ENCODE results near the gene SCD5.

The SCD5 gene

GRCh38 chr4:82691431-82691830, 107.2 kb downstream of the SCD5 start:
- DNase-seq (ENCODE audit: low read depth): no peak

- DNase-seq (ENCODE audit: low read depth): no peak
Measured at GRCh38 chr4:82688091-82688795, 110.4 kb downstream of the SCD5 start.

- DNase-seq (ENCODE audit: low read depth): no peak
Measured at GRCh38 chr4:82687531-82687930, 111.1 kb downstream of the SCD5 start.

DNA sequence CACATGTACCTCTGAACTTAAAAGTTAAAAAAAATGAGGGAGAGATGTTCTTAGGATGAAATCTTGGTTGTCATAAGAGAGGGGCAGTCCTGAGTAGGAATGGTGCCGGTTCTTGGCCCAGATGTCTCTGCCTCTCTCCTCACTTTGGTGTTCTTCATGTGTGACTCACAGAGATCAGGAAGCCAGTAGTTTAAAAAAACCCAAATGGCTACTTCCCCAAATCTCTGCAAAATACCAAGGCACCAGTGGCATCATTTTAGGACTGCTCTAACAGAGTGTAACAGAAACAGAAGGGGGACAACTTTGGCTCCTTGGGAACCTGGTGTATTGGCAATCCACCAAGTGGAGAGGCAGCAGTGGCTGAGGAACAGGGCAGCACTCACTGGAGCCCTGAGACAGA, 116.8 kb downstream of the SCD5 start:
- no peak for DNase-seq (ENCODE audit: low read depth)

DNA sequence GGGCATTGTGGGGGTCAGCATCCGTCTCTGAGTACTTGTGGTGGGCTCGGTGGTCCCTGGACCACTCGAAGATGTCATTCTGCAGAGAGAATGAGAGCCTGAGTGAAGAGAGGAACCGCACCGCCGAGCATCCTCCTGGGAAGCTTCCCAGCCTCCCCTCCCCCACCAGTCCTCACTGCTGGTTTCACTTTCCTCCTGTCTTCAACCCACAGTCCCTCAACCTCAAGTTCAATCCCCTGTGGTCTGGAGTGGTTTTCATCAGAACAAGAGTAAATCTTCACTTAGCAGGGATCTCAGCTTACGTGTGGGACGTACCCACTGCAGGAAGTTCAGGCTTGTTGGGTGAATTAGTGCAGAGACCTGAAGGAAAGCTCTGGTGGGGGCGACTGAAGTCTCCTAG, 117.8 kb downstream of the SCD5 start:
- DNase-seq (ENCODE audit: low read depth): no peak

DNA sequence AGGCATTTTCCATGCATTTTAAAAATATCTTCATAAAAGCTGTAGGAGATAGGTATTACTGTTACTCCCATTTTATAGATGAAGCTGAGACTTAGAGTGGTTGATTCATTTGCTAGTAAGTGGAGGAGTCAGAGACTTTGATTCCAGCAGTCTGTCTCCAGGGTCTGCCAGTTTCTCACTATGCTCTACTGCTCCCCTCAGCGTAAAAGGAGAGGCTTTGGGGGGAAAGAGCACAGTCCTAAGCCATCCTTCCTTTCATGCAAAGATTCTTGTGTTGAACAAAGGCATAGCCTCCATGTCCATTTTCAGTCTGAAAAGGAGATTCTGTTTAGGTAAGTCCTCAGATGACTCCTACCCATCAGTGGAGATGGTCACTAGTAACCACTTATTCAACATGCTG, 119.1 kb downstream of the SCD5 start:
- no peak for DNase-seq (ENCODE audit: low read depth)

- DNase-seq (ENCODE audit: low read depth): no peak
Measured at GRCh38 chr4:82678051-82678450, 120.5 kb downstream of the SCD5 start.

DNA sequence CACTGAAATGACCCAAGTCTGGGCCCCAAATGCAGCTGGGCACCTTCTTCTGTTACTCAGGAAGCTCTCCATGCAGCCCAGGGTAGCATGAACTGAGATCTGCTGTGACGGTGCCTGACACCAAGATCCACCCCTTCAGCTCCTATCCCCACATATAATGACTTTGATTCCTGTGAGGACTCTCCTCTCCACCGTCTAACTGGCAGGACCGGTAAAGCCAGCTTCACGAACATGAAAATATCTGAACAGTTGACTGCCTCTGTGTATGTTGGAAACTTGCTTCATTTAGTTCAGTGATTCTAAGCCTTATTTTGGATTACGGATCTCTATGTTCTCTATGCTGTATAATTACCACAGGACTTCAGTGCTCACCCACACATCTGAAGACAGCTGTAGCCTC, 121.3 kb downstream of the SCD5 start:
- no peak for DNase-seq (ENCODE audit: low read depth)

- DNase-seq (ENCODE audit: low read depth): no peak
Measured at GRCh38 chr4:82667761-82668480, 130.7 kb downstream of the SCD5 start.

- no peak for DNase-seq (ENCODE audit: low read depth)
Measured at GRCh38 chr4:82666970-82667665, 131.5 kb downstream of the SCD5 start.

- DNase-seq (ENCODE audit: low read depth): no peak
Measured at GRCh38 chr4:82661181-82661992, 137.2 kb downstream of the SCD5 start.

GRCh38 chr4:82652062-82652461, 146.5 kb downstream of the SCD5 start:
- DNase-seq (ENCODE audit: low read depth): no peak

GRCh38 chr4:82650868-82651267, 147.7 kb downstream of the SCD5 start:
- no peak for DNase-seq (ENCODE audit: low read depth)

DNA sequence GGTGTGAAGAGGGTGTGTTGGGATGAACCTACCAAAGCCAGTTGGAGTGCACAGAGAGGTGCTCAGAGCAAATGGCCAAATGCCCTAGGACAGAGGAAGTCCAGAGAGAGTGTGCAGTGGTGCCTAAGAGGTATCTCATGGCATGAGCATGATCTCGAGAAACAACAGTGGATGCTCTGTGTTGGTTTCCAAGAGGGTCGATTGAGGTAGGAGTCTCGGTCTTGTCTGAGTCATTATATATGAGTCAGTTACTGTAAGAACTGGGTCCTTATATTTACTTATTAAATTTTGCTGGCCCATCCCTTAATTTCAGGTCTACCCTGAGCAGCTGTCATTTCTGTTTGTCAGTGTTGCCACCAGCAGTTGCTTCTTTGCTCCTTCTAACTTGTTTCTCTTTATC, 150.2 kb downstream of the SCD5 start:
- no peak for DNase-seq (ENCODE audit: low read depth)

GRCh38 chr4:82645936-82646565, 152.5 kb downstream of the SCD5 start:
- DNase-seq (ENCODE audit: low read depth): no peak

GRCh38 chr4:82644734-82645126, 153.9 kb downstream of the SCD5 start:
- DNase-seq (ENCODE audit: low read depth): no peak

DNA sequence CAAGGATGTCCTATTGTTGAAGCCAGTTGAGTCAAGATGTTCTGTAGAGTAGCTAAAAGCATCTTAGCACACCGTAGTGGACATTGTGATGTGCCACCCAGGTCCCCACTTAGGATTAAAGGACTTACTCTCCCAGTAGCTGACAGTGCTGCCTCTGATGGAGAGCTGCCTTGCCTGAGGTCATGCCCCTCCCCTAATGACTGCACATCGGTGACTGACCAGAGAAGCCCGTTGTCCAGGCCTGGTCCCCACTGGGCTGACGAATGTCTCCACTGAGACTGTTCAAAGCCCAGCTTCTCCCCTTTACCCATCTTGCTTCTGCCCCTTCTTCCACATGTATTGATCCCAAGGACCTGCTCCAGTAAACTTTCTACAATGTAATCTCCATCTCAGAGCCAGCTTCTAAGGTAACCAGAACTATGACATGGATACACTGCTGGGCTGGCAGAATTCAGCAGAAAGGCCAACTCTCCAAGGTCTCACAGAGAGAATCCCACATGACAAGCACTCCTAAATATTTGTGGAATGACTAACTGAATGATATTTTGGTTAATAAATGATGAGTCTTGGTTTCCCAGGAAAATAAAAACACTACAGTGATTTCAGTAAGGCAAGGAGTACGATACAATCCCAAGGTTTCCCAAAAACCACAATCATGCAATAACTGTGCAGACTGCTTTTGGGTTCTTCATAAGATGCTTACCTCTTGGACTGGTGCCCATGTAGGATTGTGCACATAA, 154.4 kb downstream of the SCD5 start:
- no peak for DNase-seq (ENCODE audit: low read depth)

GRCh38 chr4:82642331-82642730, 156.3 kb downstream of the SCD5 start:
- no peak for DNase-seq (ENCODE audit: low read depth)

- DNase-seq (ENCODE audit: low read depth): no peak
Measured at GRCh38 chr4:82640540-82640939, 158.1 kb downstream of the SCD5 start.

- no peak for DNase-seq (ENCODE audit: low read depth)
Measured at GRCh38 chr4:82639971-82640370, 158.6 kb downstream of the SCD5 start.

DNA sequence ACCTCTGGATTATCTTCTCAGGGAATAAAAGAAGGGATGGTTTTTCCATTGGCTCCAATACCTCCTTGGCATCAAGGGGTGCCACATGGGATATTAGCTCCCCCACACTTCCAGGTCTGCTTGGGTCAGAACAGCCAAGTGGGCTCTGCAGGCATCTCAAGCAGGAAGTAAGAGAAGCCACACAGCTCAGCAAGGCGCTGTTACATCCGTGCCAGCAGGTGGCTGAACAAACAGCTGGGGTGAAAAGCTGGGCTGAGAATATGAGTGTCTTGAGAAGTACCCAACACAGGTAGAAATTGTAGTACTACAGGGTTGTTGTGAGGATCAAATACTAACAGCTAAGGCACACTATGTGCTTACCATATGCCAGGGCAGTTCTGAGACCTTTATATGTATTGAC, 160.1 kb downstream of the SCD5 start:
- no peak for DNase-seq (ENCODE audit: low read depth)

Measured in stimulated activated CD8-positive, alpha-beta memory T cell treated with anti-CD3 and anti-CD28 coated beads, Interleukin-12 subunit alpha, Interleukin-12 subunit beta, amount 100 ng/mL, for 4 hours (primary cell).